ENCODE results near the gene HTR3A.

HTR3A gene

GRCh38 chr11:114031246-114031966 lies 56.5 kb downstream of the HTR3A start:
- Histone ChIP-seq H3K9me3 (ENCODE audit: low read length) (no peaks in the 10 kb centered on the region), H3K4me2 (ENCODE audit: low read length) (no peak overlapping the region), H3K9me2 (ENCODE audit: low read depth, low read length) (no peaks in the 10 kb centered on the region), H3K79me2 (ENCODE audit: insufficient read depth, low read length) (no peaks in the 10 kb centered on the region), H3K9ac (ENCODE audit: low read length) (no peak overlapping the region), H3K27me3 (ENCODE audit: insufficient read depth, low read length) (no peaks in the 10 kb centered on the region), H3K27ac (ENCODE audit: low read depth, low read length, poor library complexity, severe bottlenecking) (no peak overlapping the region), H3F3A (ENCODE audit: insufficient read depth, low read length) (no peaks in the 10 kb centered on the region), H2AFZ (ENCODE audit: low read length) (no peak overlapping the region), H3K4me3 (ENCODE audit: low read depth, low read length, poor library complexity, severe bottlenecking) (no peak overlapping the region), H3K36me3 (ENCODE audit: insufficient read depth, low read length) (no peaks in the 10 kb centered on the region), H4K20me1 (ENCODE audit: insufficient read depth, low read length) (no peaks in the 10 kb centered on the region), H3K4me1 (ENCODE audit: insufficient read depth, low read length, severe bottlenecking) (no peaks in the 10 kb centered on the region)
- TF ChIP-seq CTCF (IDR thresholded peaks at IDR 0.05; ENCODE audit: low read length) (no peak), EZH2 (IDR thresholded peaks at IDR 0.05; ENCODE audit: borderline replicate concordance, low read length) (no peak)

GRCh38 chr11:114031967-114032320 lies 57.0 kb downstream of the HTR3A start:
- no peak overlapping the region for H3K4me3 ChIP-seq (ENCODE audit: low read depth, low read length, poor library complexity, severe bottlenecking)
- H3K4me2 ChIP-seq (ENCODE audit: low read length) = no peak overlapping the region
- no peak overlapping the region for H2AFZ ChIP-seq (ENCODE audit: low read length)
- no peaks in the 10 kb centered on the region for H3K27me3 ChIP-seq (ENCODE audit: insufficient read depth, low read length)
- no peak overlapping the region for H3K9ac ChIP-seq (ENCODE audit: low read length)
- H3K4me1 ChIP-seq (ENCODE audit: insufficient read depth, low read length, severe bottlenecking) = no peaks in the 10 kb centered on the region
- H3K79me2 ChIP-seq (ENCODE audit: insufficient read depth, low read length) = no peaks in the 10 kb centered on the region
- no peaks in the 10 kb centered on the region for H3K9me3 ChIP-seq (ENCODE audit: low read length)
- no peaks in the 10 kb centered on the region for H3F3A ChIP-seq (ENCODE audit: insufficient read depth, low read length)
- no peak overlapping the region for H3K27ac ChIP-seq (ENCODE audit: low read depth, low read length, poor library complexity, severe bottlenecking)
- no peaks in the 10 kb centered on the region for H3K9me2 ChIP-seq (ENCODE audit: low read depth, low read length)
- H4K20me1 ChIP-seq (ENCODE audit: insufficient read depth, low read length) = no peaks in the 10 kb centered on the region
- TF ChIP-seq CTCF (IDR thresholded peaks at IDR 0.05; ENCODE audit: low read length) (no peak), EZH2 (IDR thresholded peaks at IDR 0.05; ENCODE audit: borderline replicate concordance, low read length) (no peak)
- no peaks in the 10 kb centered on the region for H3K36me3 ChIP-seq (ENCODE audit: insufficient read depth, low read length)

GRCh38 chr11:114033066-114033465 lies 58.2 kb downstream of the HTR3A start:
- Histone ChIP-seq H3K79me2 (ENCODE audit: insufficient read depth, low read length) (no peaks in the 10 kb centered on the region), H3K27ac (ENCODE audit: low read depth, low read length, poor library complexity, severe bottlenecking) (no peak overlapping the region), H4K20me1 (ENCODE audit: insufficient read depth, low read length) (no peaks in the 10 kb centered on the region), H3K9me2 (ENCODE audit: low read depth, low read length) (no peaks in the 10 kb centered on the region), H2AFZ (ENCODE audit: low read length) (no peak overlapping the region), H3K27me3 (ENCODE audit: insufficient read depth, low read length) (no peaks in the 10 kb centered on the region), H3K4me1 (ENCODE audit: insufficient read depth, low read length, severe bottlenecking) (no peaks in the 10 kb centered on the region), H3K9me3 (ENCODE audit: low read length) (no peaks in the 10 kb centered on the region), H3K4me3 (ENCODE audit: low read depth, low read length, poor library complexity, severe bottlenecking) (no peak overlapping the region), H3K4me2 (ENCODE audit: low read length) (no peak overlapping the region), H3F3A (ENCODE audit: insufficient read depth, low read length) (no peaks in the 10 kb centered on the region), H3K9ac (ENCODE audit: low read length) (no peak overlapping the region), H3K36me3 (ENCODE audit: insufficient read depth, low read length) (no peaks in the 10 kb centered on the region)
- TF ChIP-seq CTCF (IDR thresholded peaks at IDR 0.05; ENCODE audit: low read length) (no peak), EZH2 (IDR thresholded peaks at IDR 0.05; ENCODE audit: borderline replicate concordance, low read length) (no peak)

Data from OCI-LY1 (cell line).